HCEC 1CT (cell line): ENCODE measurements around the gene POM121L2.

Experiments used
- DNase-seq: peaks from one replicate; pipeline ENCODE4 v3.0.0-alpha.2; 2017

The POM121L2 gene

GRCh38 chr6:27312146-27312949, at the start of gene POM121L2:
POM121L2 (minus strand) TSS chr6:27312273; CDS start chr6:27312170, 103 bp downstream.
- DNase-seq, result no peak

DNA sequence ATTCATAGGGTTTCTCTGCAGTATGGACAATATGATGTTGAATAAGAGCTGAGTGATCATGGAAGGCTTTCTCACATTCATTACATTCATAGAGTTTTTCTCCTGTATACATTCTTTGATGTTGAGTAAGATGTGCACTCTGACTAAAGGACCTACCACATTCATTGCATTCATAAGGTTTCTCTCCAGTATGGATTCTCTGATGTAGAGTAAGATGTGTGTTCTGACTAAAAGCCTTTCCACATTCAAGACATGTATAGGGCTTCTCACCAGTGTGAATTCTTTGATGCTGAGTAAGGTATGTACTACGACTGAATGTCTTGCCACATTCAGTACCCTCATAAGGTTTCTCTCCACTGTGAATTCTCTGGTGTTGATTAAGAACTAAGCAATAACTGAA, 47.2 kb upstream of the POM121L2 start:
- no peak for DNase-seq

DNA sequence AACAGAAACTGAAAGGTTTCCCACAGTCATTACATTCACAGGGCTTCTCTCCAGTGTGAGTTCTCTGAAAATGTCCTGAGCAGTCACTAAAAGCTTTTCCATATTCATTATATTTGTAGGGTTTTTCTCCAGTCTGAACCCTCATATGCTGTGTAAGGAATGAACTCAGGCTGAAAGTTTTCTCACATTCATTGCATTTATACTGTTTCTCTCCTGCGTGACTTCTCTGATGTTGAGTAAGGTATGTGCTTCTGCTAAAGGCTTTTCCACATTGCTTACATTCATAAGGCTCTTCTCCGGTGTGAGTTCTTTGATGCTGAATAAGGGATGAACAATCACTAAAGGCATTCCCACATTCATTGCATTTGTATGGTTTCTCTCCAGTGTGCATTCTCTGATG, 46.7 kb upstream of the POM121L2 start:
- DNase-seq, result no peak

GRCh38 chr6:27352850-27353249, 40.8 kb upstream of the POM121L2 start:
- DNase-seq, result no peak

DNA sequence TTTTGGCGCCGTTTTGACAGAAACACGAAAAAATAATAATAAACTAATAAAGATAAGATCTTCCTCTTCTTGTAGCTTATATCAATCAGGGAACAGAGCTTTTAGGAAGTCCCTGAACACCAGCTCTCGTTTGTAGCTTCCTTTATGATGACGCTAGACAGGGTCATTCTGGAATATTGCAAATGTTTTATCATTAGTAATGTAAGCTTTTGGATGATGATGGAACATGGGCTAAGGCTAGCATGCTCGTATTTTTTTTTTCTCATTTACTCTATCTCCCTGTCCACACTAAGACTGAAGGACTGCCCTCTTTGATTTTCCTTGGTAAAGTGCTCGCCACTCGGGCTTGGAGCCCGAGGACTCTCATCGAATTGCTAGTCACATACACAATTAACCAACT, 22.1 kb upstream of the POM121L2 start:
- no peak for DNase-seq

DNA sequence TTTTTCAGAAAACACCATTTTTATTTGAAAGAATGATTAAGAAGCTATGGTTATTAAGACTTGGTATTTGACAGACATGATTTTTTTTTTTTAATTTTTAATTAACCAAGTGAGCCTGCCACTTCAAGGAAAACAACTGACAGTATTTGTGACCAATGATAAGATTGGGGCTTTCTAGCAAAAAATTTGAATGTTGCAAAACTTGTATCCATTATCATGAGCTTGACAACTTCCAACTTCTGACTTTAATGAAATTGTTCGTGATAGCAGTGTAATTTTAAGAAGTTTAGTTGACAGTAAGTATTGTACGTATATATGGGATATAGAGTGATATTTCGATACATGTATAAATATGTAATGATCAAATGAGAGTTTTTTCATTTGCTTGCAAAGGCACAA, 21.6 kb upstream of the POM121L2 start:
- no peak for DNase-seq

DNA sequence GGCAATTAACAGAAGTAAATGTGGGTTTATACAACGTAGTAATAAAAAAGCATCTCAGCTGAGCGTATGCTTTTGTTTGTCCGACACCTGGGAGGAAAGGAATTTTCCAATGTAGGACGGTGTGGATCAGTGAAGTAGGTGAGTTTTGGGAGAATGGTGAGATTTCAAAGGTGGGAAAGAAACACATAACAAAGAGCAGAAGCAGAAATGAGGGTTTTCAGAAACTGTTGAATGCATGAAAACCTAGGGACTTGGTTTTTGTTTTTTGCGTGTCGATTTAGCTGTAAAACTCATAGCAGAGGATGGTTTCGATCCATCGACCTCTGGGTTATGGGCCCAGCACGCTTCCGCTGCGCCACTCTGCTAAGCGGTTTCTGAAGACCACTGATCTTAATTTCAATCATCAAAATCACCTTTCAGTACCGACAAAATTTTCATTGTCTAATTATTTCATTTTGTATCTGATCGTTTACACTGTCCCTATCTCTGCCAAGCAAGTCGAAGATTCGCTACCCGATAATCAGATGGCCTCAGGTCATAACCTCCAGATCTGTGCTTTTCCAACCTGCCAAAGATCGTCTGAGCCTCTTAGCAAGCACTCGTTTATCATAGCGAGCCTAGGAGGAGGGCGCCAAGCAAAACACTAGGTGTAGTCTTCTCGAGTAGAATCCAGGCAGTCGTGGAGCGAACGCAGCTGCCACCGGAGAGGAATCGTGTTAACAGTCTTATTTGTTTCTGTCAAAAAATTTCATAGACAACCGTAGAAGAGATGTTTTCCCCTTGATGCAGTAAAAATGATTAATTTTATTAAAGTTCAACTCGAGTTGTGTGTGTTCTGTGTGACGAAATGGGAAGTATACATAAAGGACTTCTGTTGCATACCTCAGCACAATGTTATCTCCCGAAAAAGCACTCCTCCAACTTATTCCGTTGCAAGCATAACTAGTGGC, 20.9 kb upstream of the POM121L2 start:
- peak; percentile 69 for DNase-seq

DNA sequence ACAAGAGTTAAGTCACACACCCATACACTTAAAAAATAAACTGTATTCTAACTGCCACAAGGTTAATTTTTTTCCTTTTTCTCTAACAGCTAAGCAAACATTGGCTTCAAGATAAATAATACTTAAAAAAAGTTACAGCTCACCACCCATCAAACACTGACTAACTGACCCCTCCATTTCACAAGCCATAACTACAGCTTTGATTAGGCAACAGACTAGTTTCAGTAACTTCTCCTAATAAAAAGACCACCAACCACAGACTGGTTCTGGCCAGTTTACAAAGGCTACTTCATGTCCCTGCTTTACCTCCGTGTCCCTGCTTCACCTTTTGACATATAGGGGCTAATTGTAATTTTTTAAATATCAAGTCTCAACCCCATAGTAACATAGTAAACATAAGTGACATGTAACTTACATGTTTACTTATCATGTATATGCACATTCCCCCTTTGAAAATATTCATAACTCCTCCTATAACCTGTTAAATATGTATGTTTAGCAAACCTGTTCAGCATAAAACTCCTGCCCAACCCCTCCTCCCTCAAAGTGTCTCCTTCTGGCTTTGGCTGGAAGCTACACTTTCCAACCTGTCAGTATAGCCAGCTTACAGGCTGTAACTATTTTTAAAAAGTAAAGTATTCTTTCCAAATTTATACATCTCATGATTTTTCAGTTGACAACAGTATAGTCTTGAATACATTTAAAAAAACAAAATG, 15.1 kb upstream of the POM121L2 start:
- no peak for DNase-seq

GRCh38 chr6:27321901-27322300, 9.8 kb upstream of the POM121L2 start:
- DNase-seq, result no peak

- DNase-seq, result no peak
Measured at GRCh38 chr6:27321370-27321769, 9.3 kb upstream of the POM121L2 start.

DNA sequence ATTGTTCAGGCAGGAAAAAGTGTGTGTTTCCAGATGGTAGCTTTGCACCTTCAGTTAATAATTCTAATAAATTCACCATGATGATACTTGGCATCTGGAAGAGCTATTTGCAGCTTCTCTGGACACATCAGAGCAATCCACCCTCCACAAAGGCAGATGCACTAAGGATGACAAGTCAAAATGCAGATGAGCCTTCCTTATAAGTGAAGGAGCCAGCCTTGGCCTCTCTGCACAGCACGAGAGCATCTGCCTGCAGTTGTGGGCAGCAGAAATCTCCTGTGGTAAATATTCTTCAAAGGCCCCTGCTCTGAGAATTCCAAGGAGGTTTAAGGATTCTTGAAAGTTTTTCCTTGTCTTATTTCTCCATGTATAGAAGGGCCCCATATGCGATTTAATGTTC, 6.9 kb upstream of the POM121L2 start:
- no peak for DNase-seq

GRCh38 chr6:27314046-27314445, 2.0 kb upstream of the POM121L2 start:
- no peak for DNase-seq

DNA sequence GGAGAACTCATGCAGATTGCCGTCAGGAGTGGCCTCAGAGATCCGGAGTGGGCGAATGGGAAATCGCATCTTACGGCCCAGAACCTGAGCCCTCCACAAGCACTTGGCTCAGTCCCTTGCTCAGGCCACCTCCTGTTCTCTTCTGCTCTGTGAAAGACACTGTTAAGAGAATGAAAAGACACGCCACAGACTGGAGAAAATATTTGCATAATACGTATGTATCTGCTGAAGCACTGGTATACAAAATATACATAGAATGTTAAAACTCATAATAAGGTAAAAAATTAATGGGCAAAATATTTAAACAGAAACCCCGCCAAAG, 838 bp upstream of the POM121L2 start:
- DNase-seq, result no peak

GRCh38 chr6:27311806-27312145, 297 bp downstream of the POM121L2 start:
- no peak for DNase-seq

- no peak for DNase-seq
Measured at GRCh38 chr6:27303613-27304272, 8.3 kb downstream of the POM121L2 start.

DNA sequence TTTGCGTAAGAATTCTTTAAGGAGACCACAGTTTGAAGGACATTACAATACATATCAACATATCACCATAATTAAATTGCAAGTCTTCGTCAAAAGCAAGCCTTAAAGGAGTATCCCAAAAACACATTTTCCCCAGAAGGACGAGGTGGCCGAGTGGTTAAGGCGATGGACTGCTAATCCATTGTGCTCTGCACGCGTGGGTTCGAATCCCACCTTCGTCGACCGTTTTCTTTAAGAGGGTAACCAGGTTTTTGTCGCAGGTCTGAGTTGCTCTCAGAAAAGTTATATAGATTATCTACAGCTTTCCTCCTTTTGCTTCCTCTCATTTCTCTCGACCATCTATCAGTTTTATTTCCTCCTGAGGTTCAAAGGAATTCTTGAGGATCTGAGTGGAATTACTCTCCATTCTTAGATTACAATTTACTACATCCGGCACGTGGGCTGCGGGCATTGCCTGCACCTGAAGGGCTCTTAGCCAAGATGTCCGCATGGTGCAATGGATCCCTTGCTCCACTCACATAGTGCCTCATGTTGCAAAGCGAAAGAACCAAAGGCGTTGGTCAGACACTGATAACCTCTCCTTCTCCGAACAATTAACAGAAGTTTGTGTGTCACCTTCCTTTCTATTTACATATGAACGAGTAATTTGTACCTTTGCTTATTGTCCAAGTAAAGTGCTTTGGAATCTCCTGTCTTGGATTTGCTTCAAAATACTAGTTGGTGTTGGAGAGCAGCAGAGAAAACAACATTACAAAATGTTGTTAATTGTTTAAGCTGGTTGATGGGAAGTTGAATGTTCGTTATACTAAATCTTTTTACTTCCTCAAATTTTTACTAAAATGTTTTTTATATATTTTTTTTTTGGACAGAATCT, 14.0 kb downstream of the POM121L2 start:
- peak; percentile 37 for DNase-seq

DNA sequence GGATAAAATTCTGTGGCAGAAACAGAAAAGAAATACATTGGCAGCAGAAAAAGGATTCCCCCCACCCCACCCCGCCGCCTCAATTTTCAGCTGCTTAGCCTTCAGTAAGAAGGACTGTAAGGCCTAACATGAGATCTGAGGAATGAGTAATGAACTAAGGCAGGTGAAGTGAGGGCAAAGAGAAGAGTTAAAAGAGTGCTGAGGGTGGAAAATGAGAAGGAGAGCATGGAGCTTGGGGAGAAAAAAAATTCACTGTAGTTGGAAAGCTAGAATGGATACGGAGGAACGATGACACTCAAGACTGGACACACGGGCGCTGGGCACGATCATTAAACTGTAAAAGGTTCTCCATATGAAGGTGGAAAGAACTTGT, 14.6 kb downstream of the POM121L2 start:
- DNase-seq, result no peak

DNA sequence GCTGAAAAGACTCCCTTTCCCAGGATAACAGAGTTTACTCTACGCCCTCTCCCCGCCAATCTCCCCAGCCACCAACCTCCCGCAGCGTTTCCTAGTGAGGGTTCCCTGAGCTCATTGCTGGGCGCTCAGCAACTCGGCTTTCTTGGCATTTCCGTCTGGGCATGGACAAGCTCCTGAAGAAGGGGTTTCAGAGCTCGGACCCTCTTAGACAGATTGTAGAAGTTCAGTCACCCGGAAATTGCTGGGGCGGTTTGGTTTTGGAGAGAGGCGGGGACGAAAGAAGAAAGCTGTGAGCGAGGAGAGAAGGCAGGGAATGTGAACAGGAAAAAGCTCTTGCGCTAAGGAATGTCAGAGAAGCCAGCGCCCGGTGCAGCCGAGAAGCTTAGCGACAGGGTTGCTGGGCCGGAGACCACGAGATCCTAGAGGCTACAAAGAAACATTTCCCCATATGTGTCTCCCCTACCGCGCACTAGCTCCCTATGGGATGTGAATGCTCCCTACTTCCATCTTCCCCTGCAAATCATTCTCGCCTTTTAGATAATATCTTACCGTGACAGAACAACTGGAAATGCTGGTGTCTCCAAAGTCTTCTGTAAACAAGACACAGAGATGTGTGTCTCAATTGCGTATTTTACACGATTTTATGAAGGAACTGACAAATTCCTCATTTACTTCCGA, 15.8 kb downstream of the POM121L2 start:
- DNase-seq, result peak; percentile 53

DNA sequence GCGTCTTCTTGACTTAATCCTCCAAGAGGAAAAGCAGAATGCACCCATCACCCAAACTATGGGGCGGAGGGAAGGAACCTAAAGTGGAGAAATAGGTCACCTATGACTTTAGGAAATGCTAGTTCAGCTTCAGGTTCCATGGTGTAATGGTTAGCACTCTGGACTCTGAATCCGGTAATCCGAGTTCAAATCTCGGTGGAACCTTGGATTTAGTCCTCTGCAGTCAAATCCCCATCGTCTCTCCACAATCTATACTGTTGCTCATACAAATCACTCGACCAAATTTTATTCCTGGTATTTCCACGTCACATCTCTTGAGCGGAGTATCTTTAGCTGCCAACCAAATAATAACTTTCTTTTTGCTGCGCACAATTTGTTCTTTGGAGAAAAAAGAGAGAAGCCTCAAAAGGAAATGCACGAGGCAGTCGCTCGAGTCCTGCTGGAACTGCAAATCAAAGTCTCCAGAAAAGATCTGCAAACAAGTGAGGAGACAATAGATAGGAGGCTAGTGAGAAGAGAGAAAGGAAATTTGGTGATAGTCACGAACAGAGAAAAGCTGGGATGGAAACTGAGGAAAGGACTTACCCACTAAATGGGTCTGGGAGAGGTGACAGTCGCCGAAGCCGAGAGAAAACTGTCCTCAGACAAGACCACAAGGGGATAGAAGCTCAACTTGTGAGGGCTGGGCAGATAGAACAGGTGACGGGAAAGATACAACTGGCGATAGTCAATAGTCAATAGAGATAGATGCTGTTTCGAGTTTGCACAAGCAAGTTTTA, 16.6 kb downstream of the POM121L2 start:
- peak; percentile 76 for DNase-seq

- no peak for DNase-seq
Measured at GRCh38 chr6:27294409-27294808, 17.7 kb downstream of the POM121L2 start.
